Left ventricle myocardium superior (tissue), 1 donor: Measurements from ENCODE around the gene TBCE. TPM values are rescaled to one million over a fixed set of nuclear protein-coding genes. Genes with fewer than 3 reads are reported as not detected.

ENCODE experiments used
- ATAC-seq: fragments of 200-7000 bp; cut with Tn5 transposase; one replicate; pipeline ENCODE4 v1.9.1; 2020; ENCODE audit warnings: mild to moderate bottlenecking, moderate library complexity
- DNase-seq: peaks from one replicate; pipeline ENCODE4 v3.0.0-alpha.2; 2020
- intact Hi-C: fragments of 100-400 bp; cut with micrococcal nuclease; formaldehyde crosslinking; loops from one replicate; pipeline ENCODE4 v1.11.0; 2022
- long read RNA-seq: library from polyadenylated mRNA; unstranded; transcript quantifications from one replicate; pipeline ENCODE4 v2.0.0, GENCODE V29; 2021
- total RNA-seq: library from RNA; stranded (reverse); fragmentation: NEBNext Ultra II Directional; extraction: Animal tissue kit (Norgen Biotek cat#: 25700); gene quantifications from one replicate; pipeline ENCODE4 v1.2.1, GENCODE V29; 2021
- donor health status: DM: no; HTN: yes; CAD: no; lungs with severe emphysema.

The TBCE gene
- 18.7 TPM for total RNA-seq
- long read RNA-seq, full-length matches to known transcripts: 4 of 10 reads
- long read RNA-seq, partial matches to known transcripts: 4 of 10 reads
- long read RNA-seq, other reads (novel, unspliced or antisense): 2 of 10 reads

DNA sequence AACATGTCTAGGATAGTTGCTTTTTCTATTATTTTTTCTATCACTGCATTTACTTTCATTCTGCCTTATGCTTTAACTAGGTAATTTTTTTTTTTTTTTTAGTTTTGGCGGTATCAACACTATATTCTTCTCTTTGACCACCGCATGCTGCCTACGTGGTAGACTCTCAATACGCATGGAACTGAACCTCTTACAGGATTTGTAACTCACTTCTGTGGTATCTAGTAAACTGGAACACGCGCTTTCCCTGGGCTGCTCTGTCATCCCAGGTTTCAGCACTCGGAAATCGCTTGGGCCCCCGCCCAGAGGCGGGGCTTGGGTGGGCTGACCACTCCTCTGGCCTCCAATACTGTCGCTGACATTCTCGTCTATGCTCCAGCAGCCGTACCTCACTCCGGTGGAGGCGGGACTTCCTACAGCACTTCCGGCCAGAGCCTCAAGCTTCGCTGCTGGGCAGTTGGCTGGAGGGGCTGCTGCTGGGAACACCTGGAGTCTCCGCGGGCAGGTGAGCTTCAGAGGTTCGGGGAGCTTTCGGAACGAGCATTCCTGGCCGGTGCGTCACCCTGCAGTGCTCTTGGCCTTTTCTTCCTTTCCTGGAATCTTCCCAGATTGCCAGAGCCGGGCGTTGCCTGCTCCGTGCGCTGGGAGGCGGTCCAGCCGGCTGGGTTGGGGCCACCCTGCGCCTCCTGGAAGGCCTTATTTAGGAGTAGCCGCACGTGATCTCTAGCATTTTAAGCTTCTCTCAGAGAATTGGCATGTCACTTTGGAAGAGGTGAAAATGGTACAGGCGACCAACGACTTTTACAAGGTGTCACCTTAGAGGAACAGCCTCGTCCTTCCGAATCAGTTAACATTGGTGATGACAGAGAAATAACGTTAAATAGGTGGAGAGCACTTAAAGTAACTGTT lies at the start of gene TBCE:
Gene TBCE (plus strand): TSS at position 428 of the 909 bp plus-strand sequence. CDS start 12,623 bp downstream, outside the sequence.
- ATAC-seq (peak; percentile 100), DNase-seq (peak; percentile 98)
- intact Hi-C loops: loop anchor here (5.0 kb wide), 1 partner anchor 40 kb away; the partner anchor contains the start of genes ARID4B and GGPS1

GRCh38 chr1:235319255-235319654 lies 48.0 kb upstream of the TBCE start:
- ATAC-seq (no peak), DNase-seq (no peak)
- intact Hi-C loops: no loop called here

- intact Hi-C loops: no loop called here
- DNase-seq (no peak), ATAC-seq (peak; percentile 17)
Measured at GRCh38 chr1:235320521-235321179, 46.6 kb upstream of the TBCE start.

DNA sequence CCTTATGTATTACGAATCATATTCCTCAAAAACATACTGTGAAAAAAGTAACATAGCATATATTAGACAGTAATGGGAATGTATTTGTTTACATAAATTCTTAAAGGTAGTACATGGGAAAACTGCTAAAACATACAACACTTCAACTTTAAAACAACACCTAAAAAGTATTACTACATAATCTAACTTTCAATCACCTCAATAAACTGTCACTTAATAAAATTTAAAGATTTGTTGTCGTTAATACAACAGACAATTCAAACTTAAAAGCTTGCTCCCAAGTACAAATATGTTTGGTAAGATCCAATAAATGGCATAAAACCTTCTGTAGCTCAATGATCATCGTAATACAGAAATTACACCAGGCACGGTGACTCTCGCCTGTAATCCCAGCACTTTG lies 42.9 kb upstream of the TBCE start:
- ATAC-seq (no peak), DNase-seq (no peak)
- intact Hi-C loops: no loop called here

DNA sequence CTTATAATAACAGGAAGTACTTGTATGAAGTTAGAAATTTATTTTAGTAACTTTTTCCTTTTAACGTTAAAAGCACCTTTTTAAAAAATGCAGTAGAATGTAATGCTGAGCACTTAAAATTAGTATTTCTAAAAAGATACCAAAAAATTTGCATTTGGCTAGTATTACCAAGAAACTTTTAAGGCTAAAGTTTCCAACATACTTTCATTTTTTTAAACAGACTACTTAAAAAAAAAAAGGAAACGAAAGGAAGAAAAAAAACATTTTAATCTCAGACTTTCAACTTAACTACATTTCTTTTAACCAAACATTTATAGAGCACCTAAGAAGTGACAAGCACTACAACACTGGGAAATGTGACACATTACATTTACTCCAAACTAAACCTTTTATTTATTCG lies 42.1 kb upstream of the TBCE start:
- intact Hi-C loops: loop anchor here (5.0 kb wide), 1 partner anchor 42 kb away; the partner anchor contains the start of gene TBCE
- DNase-seq (no peak), ATAC-seq (no peak)

DNA sequence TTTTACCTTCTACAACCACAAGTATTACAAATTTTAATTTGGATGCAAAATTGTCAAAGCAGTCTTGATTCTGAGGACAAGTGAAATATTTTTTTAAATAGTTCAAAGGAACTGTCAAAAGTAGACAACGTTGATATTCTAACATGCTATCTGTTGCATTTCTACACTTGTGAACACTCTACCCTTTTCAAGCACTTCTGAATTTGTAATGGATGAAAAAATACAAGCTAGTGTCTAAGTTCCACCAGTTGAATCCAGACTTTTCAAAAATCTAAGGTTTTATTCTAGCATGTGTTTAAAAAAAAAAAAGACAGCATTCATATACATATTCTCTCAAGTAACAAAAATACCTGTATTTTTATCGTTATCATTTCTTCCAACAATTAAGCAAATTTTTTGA lies 41.4 kb upstream of the TBCE start:
- intact Hi-C loops: loop anchor here (5.0 kb wide), 1 partner anchor 41 kb away; the partner anchor contains the start of gene TBCE
- ATAC-seq (no peak), DNase-seq (no peak)

DNA sequence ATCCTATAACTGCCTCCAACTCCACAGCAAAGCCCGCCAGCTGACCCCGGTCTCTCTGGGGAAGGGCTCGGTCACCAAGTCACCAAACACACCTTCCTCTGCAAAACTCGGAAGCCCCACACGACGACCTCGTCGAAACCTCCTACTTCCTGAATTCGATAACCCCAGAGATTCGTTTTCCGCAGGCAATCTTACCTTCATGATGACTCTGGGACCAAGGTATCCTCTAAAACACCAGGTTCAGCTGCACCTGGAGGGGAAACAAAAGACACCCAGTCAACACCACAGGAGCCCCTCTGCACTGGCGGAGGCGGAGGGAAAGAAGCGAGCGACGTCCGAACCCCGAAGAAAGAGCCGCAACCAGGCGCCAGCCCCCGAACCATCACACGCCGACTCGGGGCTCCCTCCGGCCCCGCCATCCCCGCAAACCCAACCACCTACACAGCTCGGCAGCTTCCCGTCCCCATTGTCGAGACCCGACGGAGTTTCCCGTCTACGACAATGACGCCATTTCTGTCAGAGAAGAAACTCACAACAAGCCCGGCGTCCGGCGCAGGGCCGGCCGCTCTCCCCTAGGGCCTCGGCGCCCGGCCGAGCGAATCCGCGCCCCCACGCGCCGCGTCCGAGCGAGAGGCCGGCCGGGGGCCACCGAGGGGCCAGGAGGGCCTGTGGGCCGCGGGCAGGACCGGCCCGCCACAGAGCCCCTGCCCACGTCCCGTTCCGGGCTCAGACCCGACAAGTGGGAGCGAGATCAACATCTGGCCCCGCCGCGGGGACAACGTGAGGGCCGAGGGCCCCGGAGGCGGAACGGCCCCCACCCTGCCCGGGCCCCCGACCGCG lies 40.3 kb upstream of the TBCE start:
- ATAC-seq: peak; percentile 9
- intact Hi-C loops: loop anchor here (5.0 kb wide), 1 partner anchor 40 kb away; the partner anchor contains the start of gene TBCE
- DNase-seq: peak; percentile 54

GRCh38 chr1:235327559-235328270 lies 39.5 kb upstream of the TBCE start, which contains the start of gene ARID4B:
ARID4B (minus strand) TSS chr1:235328179; CDS start chr1:235326919, 1,260 bp downstream.
- intact Hi-C loops: loop anchor here (5.0 kb wide), 1 partner anchor 40 kb away; the partner anchor contains the start of gene TBCE
- peak; percentile 31 for ATAC-seq

GRCh38 chr1:235328271-235329138 lies 38.7 kb upstream of the TBCE start, which contains the start of gene GGPS1:
GGPS1 (plus strand) TSS chr1:235328570; CDS start chr1:235335265, 6,695 bp downstream.
- intact Hi-C loops: loop anchor here (5.0 kb wide), 1 partner anchor 39 kb away; the partner anchor contains the start of gene TBCE
- DNase-seq (peak; percentile 98), ATAC-seq (peak; percentile 93)

More at GRCh38 chr1:235327559-235328270, 39.5 kb upstream of the TBCE start, which contains the start of gene ARID4B:
- peak; percentile 85 for DNase-seq

- ATAC-seq: no peak
- no peak for DNase-seq
- intact Hi-C loops: loop anchor here (5.0 kb wide), 1 partner anchor 38 kb away; the partner anchor contains the start of gene TBCE
Measured at GRCh38 chr1:235329139-235329902, 37.9 kb upstream of the TBCE start.

DNA sequence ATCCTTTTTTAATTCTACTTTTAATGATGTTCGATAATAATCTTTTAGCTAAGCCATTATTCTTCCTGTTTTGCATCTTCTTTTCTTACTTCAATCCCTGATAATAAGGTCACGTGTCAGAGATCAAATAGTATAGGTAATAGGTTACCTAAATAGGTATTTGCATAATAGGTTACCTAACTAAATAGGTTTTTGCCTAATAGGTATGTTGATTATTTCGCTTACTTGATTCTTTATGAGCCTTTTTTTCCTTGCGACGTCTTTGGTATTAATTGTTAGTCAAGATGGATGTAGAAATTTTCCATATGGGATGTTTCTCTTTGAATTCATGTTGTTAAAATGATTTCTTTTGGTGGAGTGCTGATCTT lies 36.3 kb upstream of the TBCE start:
- ATAC-seq (no peak), DNase-seq (no peak)
- intact Hi-C loops: loop anchor here (10.0 kb wide), 2 partner anchors 76 to 84 kb away; no protein-coding TSS in a partner anchor

- intact Hi-C loops: loop anchor here (10.0 kb wide), 2 partner anchors 77 to 83 kb away; no protein-coding TSS in a partner anchor
- DNase-seq (no peak), ATAC-seq (no peak)
Measured at GRCh38 chr1:235331401-235331800, 35.8 kb upstream of the TBCE start.

DNA sequence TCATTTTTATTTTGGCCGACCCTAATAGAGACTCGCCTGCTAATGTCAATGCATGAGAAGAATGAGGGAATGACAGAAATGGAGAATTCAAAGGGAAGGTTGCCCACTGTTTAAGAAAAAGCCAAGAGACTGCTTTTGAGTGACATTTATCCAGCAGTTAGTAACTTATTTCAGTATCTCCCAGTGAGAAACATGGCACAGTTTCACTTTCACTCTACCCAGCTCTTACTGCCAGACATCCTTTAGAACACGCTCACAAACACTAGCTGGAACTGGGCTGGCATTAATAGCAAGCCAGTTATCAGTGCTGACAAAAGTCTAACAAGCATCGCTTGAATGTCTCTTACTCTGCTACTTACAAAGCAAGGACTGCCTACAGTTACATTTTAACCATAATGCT lies 30.3 kb upstream of the TBCE start:
- ATAC-seq (peak; percentile 96), DNase-seq (no peak)
- intact Hi-C loops: loop anchor here (10.0 kb wide), 2 partner anchors 78 to 82 kb away; no protein-coding TSS in a partner anchor

DNA sequence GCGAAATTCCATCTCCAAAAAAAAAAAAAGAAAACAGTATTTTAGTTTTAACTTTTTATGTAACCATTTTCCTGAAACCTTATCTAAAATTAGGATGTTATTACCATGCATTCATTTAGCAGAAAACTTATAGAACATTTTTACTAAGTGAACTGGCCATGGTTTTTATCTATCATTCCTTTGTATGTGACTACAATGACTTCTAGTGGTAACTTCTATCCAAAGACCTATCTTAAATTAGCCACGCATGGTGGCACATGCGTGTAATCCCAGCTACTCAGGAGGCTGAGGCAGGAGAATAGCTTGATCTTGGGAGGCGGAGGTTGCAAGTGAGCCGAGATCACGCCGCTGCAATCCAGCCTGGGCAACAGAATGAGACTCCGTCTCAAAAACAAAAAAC lies 27.5 kb upstream of the TBCE start:
- intact Hi-C loops: loop anchor here (10.0 kb wide), 2 partner anchors 75 to 85 kb away; no protein-coding TSS in a partner anchor
- DNase-seq: no peak
- no peak for ATAC-seq

- DNase-seq (no peak), ATAC-seq (peak; percentile 49)
- intact Hi-C loops: no loop called here
Measured at GRCh38 chr1:235341334-235341733, 25.9 kb upstream of the TBCE start.

- ATAC-seq (no peak), DNase-seq (no peak)
- intact Hi-C loops: no loop called here
Measured at GRCh38 chr1:235342039-235342438, 25.2 kb upstream of the TBCE start.
